NCI-H1436 (cell line): ENCODE measurements around the gene KRTAP5-6.

ENCODE experiments used
- DNase-seq: peaks from one replicate; lab custom pipeline; 2025; lab: John Stamatoyannopoulos, UW

KRTAP5-6 gene

GRCh38 chr11:1733716-1734640 lies 37.0 kb downstream of the KRTAP5-6 start:
- DNase-seq = no peak

- no peak for DNase-seq
Observed at GRCh38 chr11:1734641-1735081, 37.7 kb downstream of the KRTAP5-6 start.

- no peak for DNase-seq
Observed at GRCh38 chr11:1735271-1735670, 38.3 kb downstream of the KRTAP5-6 start.

- no peak for DNase-seq
Observed at GRCh38 chr11:1736447-1736992, 39.5 kb downstream of the KRTAP5-6 start.

- no peak for DNase-seq
Observed at GRCh38 chr11:1737080-1737757, 40.2 kb downstream of the KRTAP5-6 start.

GRCh38 chr11:1738380-1738779 lies 41.4 kb downstream of the KRTAP5-6 start:
- no peak for DNase-seq

- no peak for DNase-seq
Observed at GRCh38 chr11:1739576-1739975, 42.6 kb downstream of the KRTAP5-6 start.

- no peak for DNase-seq
Observed at GRCh38 chr11:1740786-1741530, 44.0 kb downstream of the KRTAP5-6 start.

- no peak for DNase-seq
Observed at GRCh38 chr11:1741741-1742140, 44.7 kb downstream of the KRTAP5-6 start.

GRCh38 chr11:1742371-1742770 lies 45.4 kb downstream of the KRTAP5-6 start:
- DNase-seq = no peak

- DNase-seq = no peak
Observed at GRCh38 chr11:1742869-1743584, 46.0 kb downstream of the KRTAP5-6 start.

- no peak for DNase-seq
Observed at GRCh38 chr11:1743585-1744136, 46.7 kb downstream of the KRTAP5-6 start.

GRCh38 chr11:1744137-1744886 lies 47.3 kb downstream of the KRTAP5-6 start:
- DNase-seq = no peak

- DNase-seq = no peak
Observed at GRCh38 chr11:1744891-1745700, 48.1 kb downstream of the KRTAP5-6 start.

- DNase-seq = no peak
Observed at GRCh38 chr11:1745701-1746320, 48.8 kb downstream of the KRTAP5-6 start.

GRCh38 chr11:1746511-1746931 lies 49.5 kb downstream of the KRTAP5-6 start:
- no peak for DNase-seq

GRCh38 chr11:1746956-1747752 lies 50.2 kb downstream of the KRTAP5-6 start:
- no peak for DNase-seq
